ENCODE results near the gene TIPIN. TPM values are rescaled to one million over a fixed set of nuclear protein-coding genes. Genes with fewer than 3 reads are reported as not detected.
"Not testable (repeated sequence)": the region's sequence is repeated elsewhere in the genome, so short reads cannot be mapped to it uniquely, and the experiment has no call there.

Gene TIPIN
- 23.4 and 58.0 TPM in 2 replicates for total RNA-seq (2014; rRNA removed; shearing (Covaris generic))

GRCh38 chr15:66356359-66357236 lies at the start of gene TIPIN:
TIPIN (minus strand) TSS chr15:66356685; CDS start chr15:66352947, 3,738 bp downstream.
- peak; percentile 97 for DNase-seq (ENCODE audit: low read depth)

GRCh38 chr15:66405615-66406014 lies 49.1 kb upstream of the TIPIN start:
- DNase-seq (ENCODE audit: low read depth), result no peak

DNA sequence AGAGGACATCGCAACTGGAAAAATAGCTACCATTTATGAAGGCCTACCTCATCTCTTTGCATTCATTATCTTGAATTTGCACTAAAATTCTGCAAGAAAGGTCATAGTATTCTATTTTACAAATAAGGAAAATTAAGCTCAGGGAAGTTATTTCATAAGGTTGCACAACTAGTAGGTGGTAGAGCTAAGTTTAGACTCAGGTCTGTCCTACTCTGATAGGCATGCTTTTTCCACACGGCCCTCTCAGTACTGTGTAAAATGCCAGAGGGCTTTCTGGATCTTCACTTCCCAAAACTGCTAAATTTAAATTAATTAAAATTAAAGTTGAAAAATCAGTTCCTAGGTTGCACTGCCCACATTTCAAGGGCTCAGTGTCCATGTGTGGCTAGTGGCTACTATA lies 48.5 kb upstream of the TIPIN start:
- DNase-seq (ENCODE audit: low read depth), result no peak

GRCh38 chr15:66404532-66404931 lies 48.0 kb upstream of the TIPIN start:
- no peak for DNase-seq (ENCODE audit: low read depth)

GRCh38 chr15:66404122-66404521 lies 47.6 kb upstream of the TIPIN start:
- DNase-seq (ENCODE audit: low read depth), result no peak

GRCh38 chr15:66403323-66403722 lies 46.8 kb upstream of the TIPIN start:
- no peak for DNase-seq (ENCODE audit: low read depth)

DNA sequence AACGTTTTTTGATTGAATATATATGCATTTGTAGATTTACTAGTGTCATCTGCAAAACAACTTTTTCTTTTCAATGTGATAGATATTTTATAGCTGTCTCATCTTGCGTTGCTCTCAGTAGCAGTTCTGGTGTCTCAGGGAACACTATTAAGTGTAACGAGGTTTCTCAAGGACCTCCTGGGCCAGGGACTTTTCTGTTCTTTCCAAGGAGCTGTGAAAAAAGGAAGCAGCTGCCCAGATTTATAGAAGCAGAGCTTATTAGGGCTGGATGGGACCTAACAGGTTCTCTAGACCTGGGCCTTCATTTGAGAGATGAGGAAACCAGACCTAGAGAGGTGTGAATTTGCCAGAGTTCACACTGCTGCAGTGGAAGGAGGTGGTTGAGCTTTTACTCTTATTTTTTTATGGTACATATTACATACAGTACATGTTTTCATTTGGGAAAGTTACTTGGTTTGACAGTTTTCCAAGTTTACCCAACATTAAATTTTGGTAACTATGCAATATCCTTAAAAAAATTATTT lies 46.3 kb upstream of the TIPIN start:
- DNase-seq (ENCODE audit: low read depth), result no peak

- no peak for DNase-seq (ENCODE audit: low read depth)
These were observed 44.9 kb upstream of the TIPIN start for GRCh38 chr15:66401130-66402021.

DNA sequence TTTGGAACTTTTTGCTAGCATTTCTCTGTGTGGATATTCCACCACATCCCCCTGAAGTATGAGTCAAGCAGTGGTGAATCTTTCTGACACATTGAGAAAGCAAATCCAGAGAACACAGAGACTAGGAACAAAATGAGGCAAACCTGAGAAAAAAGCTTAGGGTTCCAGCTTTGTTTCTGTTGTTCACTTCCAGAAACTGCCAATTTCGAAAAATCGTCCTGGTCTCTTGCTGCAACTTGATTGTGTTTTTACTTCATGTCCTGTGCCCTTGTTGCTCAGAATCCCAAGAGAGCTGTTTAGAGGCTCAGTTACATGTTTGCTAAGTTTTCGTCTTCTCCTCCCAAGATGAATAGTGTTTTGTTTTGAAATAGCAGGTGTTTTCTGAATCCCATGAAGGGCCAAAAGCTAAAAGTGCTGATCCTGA lies 43.9 kb upstream of the TIPIN start:
- no peak for DNase-seq (ENCODE audit: low read depth)

DNA sequence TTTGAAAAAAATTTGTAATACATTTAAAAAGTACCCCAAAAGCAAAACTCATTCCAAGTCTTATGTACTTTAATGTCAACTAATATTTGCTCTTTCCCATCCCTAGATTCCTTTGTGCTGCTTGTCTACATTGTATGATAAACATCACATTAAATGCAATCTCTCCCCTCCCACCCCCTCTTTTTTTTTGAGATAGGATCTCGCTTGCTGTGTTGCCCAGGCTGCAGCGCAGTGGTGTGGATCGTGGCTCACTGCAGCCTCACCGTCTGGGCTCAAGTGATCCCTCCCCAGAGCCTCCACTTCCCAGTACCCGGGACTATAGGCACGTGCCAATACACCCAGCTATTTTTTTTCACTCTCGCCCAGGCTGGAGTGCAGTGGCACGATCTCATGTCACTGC lies 42.8 kb upstream of the TIPIN start:
- DNase-seq (ENCODE audit: low read depth), result no peak

DNA sequence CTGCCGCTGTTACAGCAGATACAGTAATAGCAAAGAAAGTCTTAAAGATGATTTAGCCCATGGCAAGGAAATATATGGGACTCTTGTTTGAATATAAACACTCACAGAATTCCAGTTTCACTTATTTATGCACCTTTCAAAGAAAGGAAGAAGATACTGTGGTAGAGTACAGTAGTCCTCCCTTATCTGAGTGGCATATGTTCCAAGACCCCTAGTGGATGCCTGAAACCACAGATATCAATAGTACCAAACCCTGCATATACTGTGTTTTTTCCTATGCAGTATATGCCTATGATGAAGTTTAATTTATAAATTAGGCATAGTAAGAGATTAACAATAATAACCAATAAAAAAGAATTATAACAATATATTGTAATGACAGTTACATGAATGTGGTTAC lies 38.4 kb upstream of the TIPIN start:
- no peak for DNase-seq (ENCODE audit: low read depth)

DNA sequence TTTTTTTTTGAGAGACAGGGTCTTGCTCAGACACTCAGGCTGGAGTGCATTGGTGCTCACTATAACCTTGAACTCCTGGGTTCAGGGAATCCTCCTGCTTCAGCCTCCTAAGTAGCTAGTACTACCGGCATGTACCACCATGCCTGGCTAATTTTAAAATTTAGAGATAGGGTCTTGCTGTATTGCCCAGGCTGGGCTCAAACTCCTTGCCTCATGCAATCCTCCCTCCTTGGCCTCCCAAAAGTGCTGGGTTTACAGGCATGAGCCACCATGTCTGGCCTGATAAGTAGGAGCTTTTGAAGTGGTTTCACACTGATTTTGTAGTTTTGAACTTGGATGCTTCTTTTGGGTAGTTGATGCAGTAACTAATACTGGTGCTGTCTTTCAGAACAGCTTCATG lies 38.0 kb upstream of the TIPIN start:
- no peak for DNase-seq (ENCODE audit: low read depth)

DNA sequence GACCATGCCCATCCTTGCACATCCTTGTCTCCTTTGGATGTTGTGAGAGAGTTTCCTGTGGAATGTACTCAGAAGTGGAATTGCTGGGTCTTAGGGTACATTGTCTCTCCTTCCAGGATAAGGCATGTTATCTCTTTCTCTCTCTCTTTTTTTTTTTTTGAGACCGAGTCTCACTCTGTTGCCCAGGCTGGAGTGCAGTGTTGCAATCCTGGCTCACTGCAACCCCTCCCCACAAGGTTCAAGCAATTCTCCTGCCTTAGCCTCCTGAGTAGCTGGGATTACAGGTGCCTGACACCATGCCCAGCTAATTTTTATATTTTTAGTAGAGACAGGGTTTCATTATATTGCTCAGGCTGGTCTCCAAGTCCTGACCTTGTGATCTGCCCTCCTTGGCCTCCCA lies 36.6 kb upstream of the TIPIN start:
- DNase-seq (ENCODE audit: low read depth), result not testable (repeated sequence)

GRCh38 chr15:66390678-66391077 lies 34.2 kb upstream of the TIPIN start:
- DNase-seq (ENCODE audit: low read depth), result peak; percentile 14

DNA sequence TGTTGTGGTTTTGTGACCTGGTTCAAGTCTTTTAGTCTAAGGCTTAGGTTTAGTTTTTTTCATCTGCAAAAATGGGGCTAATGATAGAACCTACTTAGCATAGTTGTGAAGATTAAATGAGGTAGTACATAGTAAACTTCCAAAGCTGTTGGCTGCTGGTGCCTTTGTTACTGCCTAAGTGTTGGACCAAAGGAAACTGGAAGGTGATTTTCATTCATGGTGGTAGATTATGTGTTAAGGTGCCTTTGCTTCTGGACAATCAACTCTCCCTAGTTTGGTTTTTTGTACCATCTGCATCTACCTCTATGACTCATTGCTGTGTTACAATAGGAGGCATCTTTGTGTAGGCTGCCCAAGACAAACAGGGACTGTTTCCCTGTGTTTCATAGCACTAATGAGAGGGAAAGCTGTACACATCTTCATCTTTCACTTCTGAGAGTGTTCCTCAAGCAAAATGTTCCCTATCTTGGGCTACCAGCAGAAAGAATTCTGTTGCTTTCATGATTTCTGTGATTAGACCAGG lies 33.4 kb upstream of the TIPIN start:
- DNase-seq (ENCODE audit: low read depth), result no peak

DNA sequence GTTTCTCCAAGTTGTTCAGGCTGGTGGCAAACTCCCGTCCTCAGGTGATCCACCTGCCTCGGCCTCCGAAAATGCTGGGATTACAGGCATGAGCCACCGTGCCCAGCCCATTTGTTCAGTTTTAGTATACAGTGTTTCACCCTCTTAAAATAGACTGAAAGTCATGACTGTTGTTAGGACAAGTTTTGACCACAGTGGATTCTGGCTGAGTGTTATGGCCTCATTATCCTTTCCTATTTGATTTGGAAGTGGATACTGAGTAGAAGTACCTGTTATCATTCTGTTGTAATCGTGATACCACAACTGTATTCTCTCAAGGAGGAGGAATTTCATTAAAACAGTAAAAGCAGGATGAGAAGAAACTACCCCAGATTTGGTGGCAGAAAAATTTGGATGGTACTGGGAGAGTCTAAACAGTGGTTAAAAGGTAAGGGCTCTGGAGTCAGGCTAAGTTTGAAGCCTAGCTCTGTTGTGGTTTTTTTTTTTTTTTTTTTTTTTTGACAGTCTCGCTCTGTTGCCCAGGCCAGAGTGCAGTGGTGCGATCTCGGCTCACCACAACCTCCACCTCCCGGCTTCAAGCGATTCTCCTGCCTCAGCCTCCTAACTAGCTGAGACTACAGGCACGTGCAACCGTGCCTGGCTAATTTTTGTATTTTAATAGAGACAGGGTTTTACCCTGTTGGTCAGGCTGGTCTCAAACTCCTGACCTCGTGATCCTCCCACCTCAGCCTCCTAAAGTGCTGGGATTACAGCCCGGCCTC lies 32.8 kb upstream of the TIPIN start:
- DNase-seq (ENCODE audit: low read depth), result no peak

- DNase-seq (ENCODE audit: low read depth), result no peak
These were observed 32.1 kb upstream of the TIPIN start for GRCh38 chr15:66388576-66388975.

DNA sequence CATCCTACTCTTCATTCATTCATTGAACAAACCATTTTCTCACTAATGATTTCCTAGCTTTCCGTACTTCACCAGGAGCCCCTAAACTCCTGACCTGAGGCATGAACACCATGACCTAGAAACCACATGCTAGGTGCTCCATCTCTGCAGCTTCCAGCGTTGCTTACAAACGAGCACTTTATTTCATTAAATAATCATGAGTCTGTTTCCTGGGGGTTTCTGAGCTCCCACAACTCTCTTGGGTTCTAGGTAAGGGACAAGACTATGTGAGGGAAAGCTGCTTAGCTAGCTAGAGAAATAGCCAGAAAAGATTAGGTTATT lies 31.5 kb upstream of the TIPIN start:
- no peak for DNase-seq (ENCODE audit: low read depth)

DNA sequence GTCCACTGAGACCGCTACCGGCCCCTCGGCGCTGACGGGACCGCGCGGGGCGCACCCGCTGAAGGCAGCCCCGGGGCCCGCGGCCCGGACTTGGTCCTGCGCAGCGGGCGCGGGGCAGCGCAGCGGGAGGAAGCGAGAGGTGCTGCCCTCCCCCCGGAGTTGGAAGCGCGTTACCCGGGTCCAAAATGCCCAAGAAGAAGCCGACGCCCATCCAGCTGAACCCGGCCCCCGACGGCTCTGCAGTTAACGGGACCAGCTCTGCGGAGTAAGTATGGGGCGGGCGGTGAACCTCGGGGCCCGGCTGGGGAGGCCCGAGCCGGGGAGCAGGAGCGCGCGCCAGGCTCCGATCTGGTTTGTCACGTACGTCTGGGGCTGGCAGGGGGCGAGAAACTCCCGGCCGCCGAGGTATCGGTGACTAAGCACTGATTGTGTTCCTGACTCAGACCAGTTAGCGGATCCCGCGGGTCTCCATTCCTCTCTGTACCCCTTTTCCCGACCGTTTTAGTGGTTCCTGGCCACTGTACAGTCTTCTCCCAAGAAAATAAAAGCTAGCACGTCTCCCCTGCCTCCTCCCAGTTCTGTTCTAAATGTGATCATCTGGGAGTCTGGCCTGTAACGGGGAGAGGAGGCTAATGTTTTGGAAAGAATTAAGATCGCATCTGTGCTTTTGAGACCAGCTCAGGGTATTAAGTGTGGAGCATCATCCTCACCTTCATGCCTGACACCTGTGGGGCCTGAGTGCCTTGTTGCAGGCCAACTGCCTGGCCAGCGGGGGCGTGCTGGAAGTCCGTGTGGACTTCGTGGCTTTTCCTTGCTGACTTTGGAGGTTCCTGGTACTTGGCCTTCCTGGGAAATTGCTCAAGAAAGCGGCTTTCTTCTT lies 30.9 kb upstream of the TIPIN start:
- peak; percentile 83 for DNase-seq (ENCODE audit: low read depth)
